Measurements from ENCODE around the gene CABCOCO1.

Gene CABCOCO1

GRCh38 chr10:61805091-61805490 lies 142.4 kb downstream of the CABCOCO1 start:
- no peaks in the 10 kb centered on the region for H3K27me3 ChIP-seq (ENCODE audit: control insufficient read depth in 3 of 3, insufficient read depth in 3 of 3, low read depth in 1 of 3, low read length in 3 of 3)
- no peak overlapping the region for H2BK120ac ChIP-seq (ENCODE audit: low read depth, low read length)
- no peak overlapping the region for H2AK5ac ChIP-seq (ENCODE audit: low read depth, low read length)
- H3K4me3 ChIP-seq (ENCODE audit: low read length in 2 of 2) = no peak overlapping the region
- H4K8ac ChIP-seq (ENCODE audit: low read depth, low read length) = no peak overlapping the region
- H2AFZ ChIP-seq (ENCODE audit: low read length) = no peak overlapping the region
- no peaks in the 10 kb centered on the region for H3K36me3 ChIP-seq (replicated peaks in 1 of 2; ENCODE audit: control insufficient read depth in 2 of 2, insufficient read depth in 2 of 2, low read length in 2 of 2)
- no peak overlapping the region for H3K14ac ChIP-seq (ENCODE audit: low read length)
- H3K9ac ChIP-seq (ENCODE audit: low read depth, low read length, poor library complexity) = no peak overlapping the region
- H2BK15ac ChIP-seq (ENCODE audit: low read length) = no peak overlapping the region
- no peak overlapping the region for H4K91ac ChIP-seq (ENCODE audit: low read depth, low read length, poor library complexity)
- no peak overlapping the region for H3K18ac ChIP-seq (ENCODE audit: low read length)
- no peak overlapping the region for H3K4ac ChIP-seq (ENCODE audit: low read length)
- no CpG with 5 or more reads among the region's 3 CpGs for WGBS, 2 donors (ENCODE audit: extremely low coverage in 2 of 2, insufficient read length in 2 of 2, insufficient replicate concordance in 1 of 2)
- H3K79me1 ChIP-seq (ENCODE audit: low read depth, low read length) = no peaks in the 10 kb centered on the region
- no peak overlapping the region for H3K4me2 ChIP-seq (ENCODE audit: insufficient read depth, low read length, poor library complexity, severe bottlenecking)
- no peak overlapping the region for H2BK5ac ChIP-seq (ENCODE audit: low read length)
- no peaks in the 10 kb centered on the region for H3K9me3 ChIP-seq (replicated peaks in 1 of 2; ENCODE audit: control insufficient read depth in 2 of 2, insufficient read depth in 1 of 2, low read depth in 1 of 2, low read length in 2 of 2)
- H3K27ac ChIP-seq (replicated peaks; ENCODE audit: low read length) = no peak overlapping the region
- no peak overlapping the region for H2BK12ac ChIP-seq (ENCODE audit: low read length)
- no peak overlapping the region for H3K23ac ChIP-seq (ENCODE audit: low read depth, low read length, poor library complexity)
- no peak for DNase-seq (ENCODE audit: low spot score)
- no peaks in the 10 kb centered on the region for H3K4me1 ChIP-seq (ENCODE audit: control insufficient read depth in 2 of 2, insufficient read depth in 1 of 2, low read depth in 1 of 2, low read length in 2 of 2)

DNA sequence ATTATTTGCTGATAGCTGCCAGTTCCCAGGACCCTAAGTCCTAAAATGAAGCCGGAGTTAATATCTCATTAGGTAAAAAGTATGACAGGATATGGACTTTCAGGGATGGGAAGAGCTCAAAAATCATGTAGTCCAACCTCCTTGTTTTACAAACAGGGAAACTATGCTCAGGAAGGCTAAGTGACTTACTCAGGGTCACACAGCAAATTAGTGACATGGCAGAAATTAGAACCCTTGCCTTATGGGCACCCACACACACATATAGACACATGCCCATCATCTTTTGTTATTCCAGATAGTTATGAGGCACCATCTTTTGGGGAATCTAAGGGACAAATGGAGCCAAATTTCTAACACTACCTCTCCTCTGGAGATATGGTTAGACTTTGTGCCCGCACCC lies 147.5 kb downstream of the CABCOCO1 start:
- DNase-seq (ENCODE audit: low spot score) = no peak
- Histone ChIP-seq H3K18ac (ENCODE audit: low read length) (no peak overlapping the region), H3K36me3 (replicated peaks in 1 of 2; ENCODE audit: control insufficient read depth in 2 of 2, insufficient read depth in 2 of 2, low read length in 2 of 2) (no peaks in the 10 kb centered on the region), H4K8ac (ENCODE audit: low read depth, low read length) (no peak overlapping the region), H2AFZ (ENCODE audit: low read length) (no peak overlapping the region), H3K27ac (replicated peaks; ENCODE audit: low read length) (no peak overlapping the region), H3K4me3 (ENCODE audit: low read length in 2 of 2) (no peak overlapping the region), H3K14ac (ENCODE audit: low read length) (no peak overlapping the region), H2BK120ac (ENCODE audit: low read depth, low read length) (no peak overlapping the region), H3K4me1 (ENCODE audit: control insufficient read depth in 2 of 2, insufficient read depth in 1 of 2, low read depth in 1 of 2, low read length in 2 of 2) (no peaks in the 10 kb centered on the region), H3K4ac (ENCODE audit: low read length) (no peak overlapping the region), H3K9me3 (replicated peaks in 1 of 2; ENCODE audit: control insufficient read depth in 2 of 2, insufficient read depth in 1 of 2, low read depth in 1 of 2, low read length in 2 of 2) (no peaks in the 10 kb centered on the region), H2BK5ac (ENCODE audit: low read length) (no peak overlapping the region), H3K9ac (ENCODE audit: low read depth, low read length, poor library complexity) (no peak overlapping the region), H2AK5ac (ENCODE audit: low read depth, low read length) (no peak overlapping the region), H2BK15ac (ENCODE audit: low read length) (no peak overlapping the region), H3K23ac (ENCODE audit: low read depth, low read length, poor library complexity) (no peak overlapping the region), H3K79me1 (ENCODE audit: low read depth, low read length) (no peaks in the 10 kb centered on the region), H3K4me2 (ENCODE audit: insufficient read depth, low read length, poor library complexity, severe bottlenecking) (no peak overlapping the region), H3K27me3 (ENCODE audit: control insufficient read depth in 3 of 3, insufficient read depth in 3 of 3, low read depth in 1 of 3, low read length in 3 of 3) (no peaks in the 10 kb centered on the region), H4K91ac (ENCODE audit: low read depth, low read length, poor library complexity) (no peak overlapping the region), H2BK12ac (ENCODE audit: low read length) (no peak overlapping the region)
- WGBS, 2 donors (ENCODE audit: extremely low coverage in 2 of 2, insufficient read length in 2 of 2, insufficient replicate concordance in 1 of 2) = no CpG with 5 or more reads among the region's 2 CpGs

- Histone ChIP-seq H4K8ac (ENCODE audit: low read depth, low read length) (no peak overlapping the region), H3K9me3 (replicated peaks in 1 of 2; ENCODE audit: control insufficient read depth in 2 of 2, insufficient read depth in 1 of 2, low read depth in 1 of 2, low read length in 2 of 2) (no peaks in the 10 kb centered on the region), H3K18ac (ENCODE audit: low read length) (no peak overlapping the region), H3K27ac (replicated peaks; ENCODE audit: low read length) (no peak overlapping the region), H2BK120ac (ENCODE audit: low read depth, low read length) (no peak overlapping the region), H3K27me3 (ENCODE audit: control insufficient read depth in 3 of 3, insufficient read depth in 3 of 3, low read depth in 1 of 3, low read length in 3 of 3) (no peaks in the 10 kb centered on the region), H3K36me3 (replicated peaks in 1 of 2; ENCODE audit: control insufficient read depth in 2 of 2, insufficient read depth in 2 of 2, low read length in 2 of 2) (no peaks in the 10 kb centered on the region), H3K4me1 (ENCODE audit: control insufficient read depth in 2 of 2, insufficient read depth in 1 of 2, low read depth in 1 of 2, low read length in 2 of 2) (no peaks in the 10 kb centered on the region), H2BK5ac (ENCODE audit: low read length) (no peak overlapping the region), H2BK15ac (ENCODE audit: low read length) (no peak overlapping the region), H4K91ac (ENCODE audit: low read depth, low read length, poor library complexity) (no peak overlapping the region), H2AK5ac (ENCODE audit: low read depth, low read length) (no peak overlapping the region), H3K4me3 (ENCODE audit: low read length in 2 of 2) (no peak overlapping the region), H3K4ac (ENCODE audit: low read length) (no peak overlapping the region), H3K23ac (ENCODE audit: low read depth, low read length, poor library complexity) (no peak overlapping the region), H3K9ac (ENCODE audit: low read depth, low read length, poor library complexity) (no peak overlapping the region), H2AFZ (ENCODE audit: low read length) (no peak overlapping the region), H3K4me2 (ENCODE audit: insufficient read depth, low read length, poor library complexity, severe bottlenecking) (no peak overlapping the region), H3K14ac (ENCODE audit: low read length) (no peak overlapping the region), H3K79me1 (ENCODE audit: low read depth, low read length) (no peaks in the 10 kb centered on the region), H2BK12ac (ENCODE audit: low read length) (no peak overlapping the region)
- DNase-seq (ENCODE audit: low spot score) = no peak
- no CpG with 5 or more reads among the region's 5 CpGs for WGBS, 2 donors (ENCODE audit: extremely low coverage in 2 of 2, insufficient read length in 2 of 2, insufficient replicate concordance in 1 of 2)
Observed at GRCh38 chr10:61812052-61812721, 149.5 kb downstream of the CABCOCO1 start.

DNA sequence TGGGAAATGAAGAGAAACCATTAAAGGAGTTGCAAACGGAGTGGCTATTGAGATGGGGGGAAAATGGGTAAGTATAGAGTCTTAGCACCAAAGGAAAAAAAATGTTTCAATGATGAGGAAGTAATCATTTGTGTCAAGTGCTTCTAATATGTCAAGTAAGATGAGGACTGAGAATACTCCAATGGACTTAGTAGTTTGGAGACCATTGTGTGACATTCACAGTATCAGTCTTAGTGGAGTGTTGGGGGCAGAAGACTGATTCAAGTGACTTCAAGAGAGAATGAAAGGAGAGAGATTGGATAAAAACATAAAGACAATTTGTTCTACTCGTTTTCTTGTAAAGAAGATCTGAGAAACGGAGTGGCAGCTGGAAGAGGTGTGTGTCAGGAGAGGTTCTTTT lies 150.2 kb downstream of the CABCOCO1 start:
- Histone ChIP-seq H4K8ac (ENCODE audit: low read depth, low read length) (no peak overlapping the region), H3K9me3 (replicated peaks in 1 of 2; ENCODE audit: control insufficient read depth in 2 of 2, insufficient read depth in 1 of 2, low read depth in 1 of 2, low read length in 2 of 2) (no peaks in the 10 kb centered on the region), H3K14ac (ENCODE audit: low read length) (no peak overlapping the region), H3K4ac (ENCODE audit: low read length) (no peak overlapping the region), H3K27ac (replicated peaks; ENCODE audit: low read length) (no peak overlapping the region), H3K27me3 (ENCODE audit: control insufficient read depth in 3 of 3, insufficient read depth in 3 of 3, low read depth in 1 of 3, low read length in 3 of 3) (no peaks in the 10 kb centered on the region), H2BK120ac (ENCODE audit: low read depth, low read length) (no peak overlapping the region), H2AK5ac (ENCODE audit: low read depth, low read length) (no peak overlapping the region), H3K23ac (ENCODE audit: low read depth, low read length, poor library complexity) (no peak overlapping the region), H3K4me2 (ENCODE audit: insufficient read depth, low read length, poor library complexity, severe bottlenecking) (no peak overlapping the region), H3K4me1 (ENCODE audit: control insufficient read depth in 2 of 2, insufficient read depth in 1 of 2, low read depth in 1 of 2, low read length in 2 of 2) (no peaks in the 10 kb centered on the region), H3K4me3 (ENCODE audit: low read length in 2 of 2) (no peak overlapping the region), H2BK5ac (ENCODE audit: low read length) (no peak overlapping the region), H3K36me3 (replicated peaks in 1 of 2; ENCODE audit: control insufficient read depth in 2 of 2, insufficient read depth in 2 of 2, low read length in 2 of 2) (no peaks in the 10 kb centered on the region), H3K79me1 (ENCODE audit: low read depth, low read length) (no peaks in the 10 kb centered on the region), H2BK12ac (ENCODE audit: low read length) (no peak overlapping the region), H2AFZ (ENCODE audit: low read length) (no peak overlapping the region), H2BK15ac (ENCODE audit: low read length) (no peak overlapping the region), H3K18ac (ENCODE audit: low read length) (no peak overlapping the region), H3K9ac (ENCODE audit: low read depth, low read length, poor library complexity) (no peak overlapping the region), H4K91ac (ENCODE audit: low read depth, low read length, poor library complexity) (no peak overlapping the region)
- no CpG with 5 or more reads among the region's 3 CpGs for WGBS, 2 donors (ENCODE audit: extremely low coverage in 2 of 2, insufficient read length in 2 of 2, insufficient replicate concordance in 1 of 2)
- DNase-seq (ENCODE audit: low spot score) = no peak
